Stomach (tissue), 9 donors: ENCODE measurements around the gene ATAD3B. TPM values are rescaled to one million over a fixed set of nuclear protein-coding genes. Genes with fewer than 3 reads are reported as not detected.
"Not testable (repeated sequence)": the region's sequence is repeated elsewhere in the genome, so short reads cannot be mapped to it uniquely, and the experiment has no call there.

Experiments
- DNase-seq, 2 donors: peaks; one replicate each; pipeline versions ENCODE4 v3.0.0 to v3.0.0-alpha.2; 2013 to 2019
- H3K27ac ChIP-seq, 5 donors: fragments of 200-600 bp in 4 of 5; sonication (generic) in 4 of 5; one replicate each; pipeline ENCODE4 v1.5.1; 2013 to 2019; ENCODE audit warnings: mild to moderate bottlenecking in 1 of 5, moderate library complexity in 1 of 5
- H3K27me3 ChIP-seq, 3 donors: fragments of 200-600 bp; sonication (generic); one replicate each; pipeline ENCODE4 v1.5.1; 2017 to 2019; ENCODE audit warnings: mixed run types in 1 of 3
- H3K36me3 ChIP-seq, 4 donors: fragments of 200-600 bp; sonication (generic); 1 replicate in 3 of 4; 2 replicates in 1 of 4; pipeline ENCODE4 v1.5.1; 2016 to 2019
- H3K4me1 ChIP-seq, 4 donors: fragments of 200-600 bp; sonication (generic); one replicate each; pipeline ENCODE4 v1.5.1; 2016 to 2019
- H3K4me3 ChIP-seq, 4 donors: fragments of 200-600 bp; sonication (generic) in 3 of 4; one replicate each; pipeline ENCODE4 v1.5.1; 2016 to 2019; ENCODE audit warnings: mild to moderate bottlenecking in 1 of 4
- H3K9me3 ChIP-seq, 4 donors: fragments of 200-600 bp; sonication (generic); one replicate each; pipeline ENCODE4 v1.5.1; 2016 to 2019
- CTCF ChIP-seq, 7 experiments: fragments of 450-650 bp in 4 of 7; fragments of 200-600 bp in 3 of 7; sonication (generic) in 3 of 7; IDR thresholded peaks; one replicate each; pipeline ENCODE4 v1.5.1; 2016 to 2019; ENCODE audit warnings: antibody characterized with exemption in 7 of 7, control low read depth in 2 of 7, mild to moderate bottlenecking in 1 of 7
- EP300 ChIP-seq: sonication (generic); formaldehyde crosslinking; IDR thresholded peaks from one replicate; pipeline ENCODE4 v1.6.1; 2017; ENCODE audit warnings: antibody characterized with exemption
- POLR2A ChIP-seq, 4 donors: fragments of 450-650 bp; IDR thresholded peaks; one replicate each; pipeline ENCODE4 v1.6.1; 2016; ENCODE audit warnings: antibody characterized with exemption in 4 of 4, control low read depth in 2 of 4, mild to moderate bottlenecking in 1 of 4, moderate library complexity in 1 of 4
- POLR2AphosphoS5 ChIP-seq, 3 donors: sonication (generic); formaldehyde crosslinking; IDR thresholded peaks; one replicate each; pipeline ENCODE4 v1.6.1; 2016; ENCODE audit warnings: antibody characterized with exemption in 3 of 3
- WGBS, 5 donors: extraction: QIAGEN DNeasy Blood & Tissue Kit in 3 of 5; methylation state at CpG; one replicate each; pipeline versions ENCODE4 v1.1.5 to v1.1.7; 2013 to 2018; 5-methylcytosine and 5-hydroxymethylcytosine counted together
- intact Hi-C: fragments of 100-400 bp; cut with DNase I; formaldehyde crosslinking; loops from one replicate; pipeline ENCODE4 v1.15.1; 2023; ENCODE audit warnings: low total_unique reads
- polyA plus RNA-seq, 3 donors: library from polyadenylated mRNA; stranded (reverse); fragments of 200-250 nt; gene quantifications; one replicate each; pipeline ENCODE4 v1.2.3, GENCODE V29; 2013
- total RNA-seq, 5 donors: library from RNA; depleted of rRNA; stranded (reverse); fragments of >200 nt; gene quantifications; one replicate each; pipeline versions ENCODE4 v1.1.0 to v1.2.3, GENCODE V29; 2014 to 2016
- donor health status: healthy with polysubstance abuse.
- donor health status: Bipolar disorder and iron deficiency.
- donor health status: healthy.

Gene ATAD3B
- total and polyA plus RNA-seq, 8 donors: 8.2 to 91.5 (median 21.1) TPM

DNA sequence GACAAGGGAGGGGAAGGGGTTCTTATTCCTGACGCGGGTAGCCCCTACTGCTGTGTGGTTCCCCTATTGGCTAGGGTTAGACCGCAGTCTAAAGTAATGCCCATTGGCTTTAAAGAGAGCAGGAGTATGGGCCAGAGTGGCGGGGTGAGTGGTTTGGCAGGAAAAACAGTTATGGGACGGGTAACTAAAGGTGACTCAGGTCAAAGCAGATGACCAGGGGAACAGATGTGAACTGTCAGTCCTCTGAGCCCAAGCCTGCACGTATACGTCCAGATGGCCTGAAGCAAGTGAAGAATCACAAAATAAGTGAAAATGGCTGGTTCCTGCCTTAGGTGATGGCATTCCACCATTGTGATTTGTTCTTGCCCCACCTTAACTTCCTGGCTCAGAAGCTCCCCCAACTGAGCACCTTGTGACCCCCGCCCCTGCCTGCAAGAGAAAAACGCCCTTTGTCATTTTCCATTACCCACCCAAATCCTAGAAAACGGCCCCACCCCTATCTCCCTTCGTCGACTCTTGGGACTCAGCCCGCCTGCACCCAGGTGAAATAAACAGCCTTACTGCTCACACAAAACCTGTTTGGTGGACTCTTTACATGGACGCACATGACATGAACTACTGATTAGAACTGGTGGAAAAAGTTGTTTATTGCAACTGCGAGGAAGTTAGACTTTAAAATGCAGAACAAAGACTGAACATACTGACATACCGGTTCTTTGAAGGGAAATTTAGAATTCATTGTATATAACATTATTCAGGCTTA is 758 bp upstream of the ATAD3B start:
- Histone ChIP-seq H3K27me3 (no peaks in the 10 kb centered on the region), H3K9me3 (no peaks in the 10 kb centered on the region), H3K4me1 (peaks cover 21 to 34% (median 28%) of the 10 kb centered on the region in 4 donors), H3K36me3 (no peaks in the 10 kb centered on the region), H3K4me3 (peak overlapping the region; percentile 74 to 90 (median 84)), H3K27ac (peak overlapping the region; percentile 80 to 90 (median 83))
- peak in 1 of 2 donors; percentile 66 for DNase-seq
- no peak for TF ChIP-seq POLR2AphosphoS5 (IDR thresholded peaks at IDR 0.05)
- no peak for TF ChIP-seq EP300
- TF ChIP-seq POLR2A (IDR thresholded peaks at IDR 0.05): no peak
- TF ChIP-seq CTCF (IDR thresholded peaks at IDR 0.05): no peak
- intact Hi-C loops: no loop called here
- WGBS, 5 donors: 12 to 16% (median 14%) methylated on average over 16 of the region's 16 CpGs

- H3K27me3 ChIP-seq, H3K9me3 ChIP-seq, DNase-seq, H3K36me3 ChIP-seq, intact Hi-C loops: not testable (repeated sequence)
- Histone ChIP-seq H3K4me3 (peak overlapping the region; percentile 74 to 90 (median 84)), H3K27ac (peak overlapping the region in 4 of 5 donors; percentile 82 to 90 (median 85)), H3K4me1 (peaks cover 21 to 34% (median 28%) of the 10 kb centered on the region in 4 donors)
- 1 to 12% (median 4%) methylated on average over 9 to 52 of the region's 65 CpGs for WGBS, 5 donors
These were observed 700 bp downstream of the ATAD3B start for GRCh38 chr1:1472053-1472876.

DNA sequence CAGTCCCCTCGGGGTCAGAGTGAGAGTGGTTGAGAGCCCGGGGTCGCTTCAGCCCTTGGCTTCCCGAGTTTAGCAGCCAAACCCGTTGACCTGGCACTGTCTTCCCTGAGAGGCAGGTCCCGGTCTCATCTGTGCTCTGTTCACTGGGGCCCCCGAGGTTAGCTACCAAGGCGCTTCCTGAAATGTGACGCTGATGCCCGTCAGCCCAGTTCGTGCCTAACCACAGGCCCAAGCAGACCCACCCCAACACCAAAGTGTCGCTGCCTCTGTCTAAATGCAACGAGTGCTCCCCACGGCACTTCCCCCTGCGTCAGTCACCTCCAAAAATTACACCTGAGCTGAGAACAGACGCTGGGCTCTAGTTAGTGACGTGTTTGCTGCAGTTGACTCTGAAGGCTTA is 4.4 kb downstream of the ATAD3B start:
- DNase-seq, H3K27ac ChIP-seq, H3K27me3 ChIP-seq, intact Hi-C loops, H3K9me3 ChIP-seq, H3K4me3 ChIP-seq: not testable (repeated sequence)
- WGBS, 5 donors: 82 to 91% (median 87%) methylated on average over 10 to 15 of the region's 17 CpGs; no CpG with 5 or more reads in 1 of the 5 donors
- Histone ChIP-seq H3K36me3 (peaks cover 26 to 41% (median 38%) of the 10 kb centered on the region in 4 donors), H3K4me1 (peaks cover 17 to 24% (median 20%) of the 10 kb centered on the region in 4 donors)

DNA sequence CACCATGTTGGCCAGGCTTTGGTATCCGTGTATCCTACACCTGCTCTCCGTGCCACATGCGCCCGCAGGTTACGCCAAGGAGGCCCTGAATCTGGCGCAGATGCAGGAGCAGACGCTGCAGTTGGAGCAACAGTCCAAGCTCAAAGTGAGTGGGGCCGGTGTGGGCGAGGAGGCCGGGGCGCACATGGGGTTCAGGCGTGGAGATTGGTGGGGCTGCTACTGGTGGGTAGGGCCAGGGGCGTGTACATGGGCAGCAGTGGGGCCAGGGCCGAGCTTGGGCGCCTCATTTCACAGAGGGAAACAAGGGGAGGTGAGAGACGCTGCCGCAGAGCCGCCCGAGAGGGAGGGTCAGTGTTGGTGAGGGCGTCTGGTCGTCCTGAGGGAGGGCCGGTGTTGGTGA is 5.6 kb downstream of the ATAD3B start:
- DNase-seq: no peak
- Histone ChIP-seq H3K4me3 (no peak overlapping the region), H3K27me3 (no peaks in the 10 kb centered on the region), H3K4me1 (peaks cover 15 to 22% (median 19%) of the 10 kb centered on the region in 4 donors), H3K36me3 (peaks cover 32 to 48% (median 45%) of the 10 kb centered on the region in 4 donors), H3K27ac (no peak overlapping the region), H3K9me3 (no peaks in the 10 kb centered on the region)
- intact Hi-C loops: no loop called here
- no peak for TF ChIP-seq POLR2AphosphoS5 (IDR thresholded peaks at IDR 0.05)
- TF ChIP-seq EP300: no peak
- TF ChIP-seq POLR2A (IDR thresholded peaks at IDR 0.05): no peak
- no peak for TF ChIP-seq CTCF (IDR thresholded peaks at IDR 0.05)
- WGBS, 5 donors: 94 to 97% (median 95%) methylated on average over 22 of the region's 22 CpGs

DNA sequence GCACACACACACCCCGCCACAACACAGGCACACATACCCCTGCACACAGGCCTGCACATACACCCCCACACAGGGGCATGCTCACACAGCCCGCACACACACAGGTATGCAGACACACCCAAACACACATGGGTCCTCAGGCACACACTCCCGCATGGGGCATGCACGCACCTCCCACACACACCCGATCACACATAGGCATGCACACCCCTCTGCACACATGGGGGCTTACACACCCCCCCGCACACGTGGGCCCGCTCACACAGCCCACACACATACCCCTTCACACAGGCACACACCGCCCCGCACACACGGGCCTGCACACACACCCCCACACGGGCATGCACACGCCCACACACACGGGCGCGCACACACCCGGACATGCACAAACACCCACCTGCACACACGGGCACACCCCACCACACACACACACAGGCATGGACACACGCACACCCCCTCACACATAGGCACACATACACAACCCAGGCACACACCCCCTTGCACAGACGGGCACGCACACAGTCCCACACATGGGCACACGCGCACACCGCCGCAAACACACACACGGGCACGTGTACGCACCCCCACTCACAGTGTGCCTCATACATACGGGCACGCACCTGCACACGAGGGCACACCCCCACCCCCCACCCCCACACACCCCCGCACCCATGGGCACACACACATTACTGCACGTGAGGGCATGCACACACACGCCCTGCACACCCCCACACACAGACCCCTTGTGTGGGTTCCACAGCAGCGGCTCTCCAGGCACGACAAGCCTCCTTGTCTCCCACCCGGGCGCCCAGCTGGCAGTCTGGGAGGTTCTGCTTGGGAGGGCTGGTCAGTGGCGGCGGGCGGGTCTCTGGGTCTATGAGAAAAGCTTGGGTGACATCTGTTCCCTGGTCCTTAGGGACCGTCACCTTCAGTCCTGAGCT is 8.3 kb downstream of the ATAD3B start:
- no peak for DNase-seq
- H3K27ac ChIP-seq: no peak overlapping the region
- peaks cover 53 to 72% (median 70%) of the 10 kb centered on the region in 4 donors for H3K36me3 ChIP-seq
- no peak overlapping the region for H3K4me3 ChIP-seq
- no peaks in the 10 kb centered on the region for H3K27me3 ChIP-seq
- intact Hi-C loops: no loop called here
- TF ChIP-seq POLR2A (IDR thresholded peaks at IDR 0.05) (no peak), EP300 (no peak), POLR2AphosphoS5 (IDR thresholded peaks at IDR 0.05) (no peak), CTCF (IDR thresholded peaks at IDR 0.05) (no peak)
- H3K9me3 ChIP-seq: no peaks in the 10 kb centered on the region
- no peaks in the 10 kb centered on the region for H3K4me1 ChIP-seq
- 88 to 97% (median 95%) methylated on average over 3 to 42 of the region's 42 CpGs for WGBS, 5 donors

DNA sequence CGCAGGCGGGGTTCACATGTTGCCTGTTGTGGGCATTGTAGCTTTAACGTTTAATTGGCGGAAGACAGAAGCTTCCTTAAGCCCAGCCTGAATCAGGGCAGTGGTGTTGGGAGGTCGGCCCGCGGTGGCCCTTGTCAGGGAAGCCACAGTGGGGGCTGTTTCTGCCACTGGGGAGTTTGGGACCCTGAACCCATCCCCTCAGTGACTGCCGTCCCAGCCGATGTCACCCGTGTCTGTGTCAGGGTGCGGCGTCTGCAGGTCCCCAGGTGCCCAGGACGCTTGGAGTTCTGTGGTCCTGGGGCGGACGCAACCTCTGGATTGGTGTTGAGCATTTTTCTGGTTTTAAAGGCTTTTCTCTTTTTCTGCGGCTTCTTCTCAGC is 8.9 kb downstream of the ATAD3B start:
- H3K4me1 ChIP-seq, H3K9me3 ChIP-seq, DNase-seq, intact Hi-C loops, H3K4me3 ChIP-seq, H3K27me3 ChIP-seq, H3K27ac ChIP-seq: not testable (repeated sequence)
- WGBS, 5 donors: 95 to 98% (median 96%) methylated on average over 6 to 16 of the region's 16 CpGs
- H3K36me3 ChIP-seq: peaks cover 56 to 78% (median 76%) of the 10 kb centered on the region in 4 donors

DNA sequence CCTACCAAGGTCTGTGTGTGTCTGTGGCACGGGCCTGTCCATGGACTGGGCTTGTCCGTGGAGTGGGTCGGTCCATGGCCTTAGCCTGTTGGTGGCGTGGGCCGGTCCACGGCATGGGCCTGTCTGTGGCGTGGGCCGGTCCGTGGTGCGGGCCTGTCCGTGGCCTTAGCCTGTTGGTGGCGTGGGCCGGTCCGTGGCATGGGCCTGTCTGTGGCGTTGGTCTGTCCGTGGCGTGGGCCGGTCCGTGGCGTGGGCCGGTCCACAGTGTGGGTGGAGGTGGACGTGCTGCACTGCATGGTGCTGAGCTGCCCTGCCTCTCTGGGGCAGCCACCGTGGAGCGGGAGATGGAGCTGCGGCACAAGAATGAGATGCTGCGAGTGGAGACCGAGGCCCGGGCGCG is 10.2 kb downstream of the ATAD3B start:
- H3K36me3 ChIP-seq: peaks cover 64 to 88% (median 85%) of the 10 kb centered on the region in 4 donors
- H3K4me3 ChIP-seq, DNase-seq, intact Hi-C loops, H3K27ac ChIP-seq, H3K27me3 ChIP-seq, H3K9me3 ChIP-seq, H3K4me1 ChIP-seq: not testable (repeated sequence)
- WGBS, 5 donors: 96 to 100% (median 97%) methylated on average over 1 to 30 of the region's 30 CpGs
